Measurements from ENCODE around the gene RASSF1.

RASSF1 gene

DNA sequence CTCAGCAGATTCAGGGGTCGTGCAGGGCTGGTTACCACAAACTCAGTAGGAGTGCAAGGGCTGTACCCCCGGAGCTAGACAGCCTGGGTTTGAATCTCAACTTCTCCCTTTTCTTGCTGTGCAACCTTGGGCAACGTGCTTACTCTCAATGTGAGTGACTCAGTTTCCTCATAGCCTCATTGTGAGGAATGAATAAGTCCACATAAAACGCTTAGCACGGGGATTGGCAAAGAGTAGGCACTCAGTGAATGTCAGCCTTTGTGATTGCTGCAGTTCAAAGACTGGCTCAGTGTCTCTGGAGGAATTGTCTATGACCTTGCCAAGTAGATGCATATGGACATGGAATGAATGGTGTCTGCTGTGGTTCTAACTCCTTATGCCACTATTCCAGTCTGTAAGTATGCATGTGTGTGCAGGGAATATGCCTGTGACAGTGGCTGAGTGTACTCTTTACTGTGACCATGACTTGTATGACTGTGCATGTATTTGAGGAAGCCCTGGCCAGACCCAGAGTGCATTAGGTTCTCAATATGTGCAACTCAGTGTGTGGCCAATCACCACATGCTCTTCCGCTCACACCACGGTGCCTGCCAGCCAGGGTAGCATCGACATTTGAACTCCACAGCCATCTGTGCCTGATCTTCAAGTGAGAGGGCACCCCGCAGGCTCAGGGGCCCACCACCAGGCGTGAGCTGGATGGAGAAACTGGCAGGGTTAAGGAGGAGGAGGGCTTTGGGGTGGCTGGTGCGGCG is 40.5 kb downstream of the RASSF1 start:
- DNase-seq = no peak
- no peak for ATAC-seq

DNA sequence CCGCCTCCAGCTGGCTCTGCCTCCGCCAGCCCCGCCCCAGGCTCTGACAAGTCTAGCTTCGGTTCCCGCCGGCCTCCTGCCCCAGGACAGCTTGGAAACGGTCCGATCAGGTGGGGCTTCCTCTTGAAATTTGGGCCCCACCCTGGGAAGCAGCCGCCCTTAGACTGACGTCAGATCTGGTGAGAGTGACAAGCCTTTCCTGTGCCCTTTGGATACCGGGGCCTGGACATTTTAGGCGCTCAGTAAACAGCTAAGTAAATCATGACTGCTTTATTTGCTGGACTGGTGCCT is 41.1 kb downstream of the RASSF1 start:
- DNase-seq = no peak
- ATAC-seq = no peak

DNA sequence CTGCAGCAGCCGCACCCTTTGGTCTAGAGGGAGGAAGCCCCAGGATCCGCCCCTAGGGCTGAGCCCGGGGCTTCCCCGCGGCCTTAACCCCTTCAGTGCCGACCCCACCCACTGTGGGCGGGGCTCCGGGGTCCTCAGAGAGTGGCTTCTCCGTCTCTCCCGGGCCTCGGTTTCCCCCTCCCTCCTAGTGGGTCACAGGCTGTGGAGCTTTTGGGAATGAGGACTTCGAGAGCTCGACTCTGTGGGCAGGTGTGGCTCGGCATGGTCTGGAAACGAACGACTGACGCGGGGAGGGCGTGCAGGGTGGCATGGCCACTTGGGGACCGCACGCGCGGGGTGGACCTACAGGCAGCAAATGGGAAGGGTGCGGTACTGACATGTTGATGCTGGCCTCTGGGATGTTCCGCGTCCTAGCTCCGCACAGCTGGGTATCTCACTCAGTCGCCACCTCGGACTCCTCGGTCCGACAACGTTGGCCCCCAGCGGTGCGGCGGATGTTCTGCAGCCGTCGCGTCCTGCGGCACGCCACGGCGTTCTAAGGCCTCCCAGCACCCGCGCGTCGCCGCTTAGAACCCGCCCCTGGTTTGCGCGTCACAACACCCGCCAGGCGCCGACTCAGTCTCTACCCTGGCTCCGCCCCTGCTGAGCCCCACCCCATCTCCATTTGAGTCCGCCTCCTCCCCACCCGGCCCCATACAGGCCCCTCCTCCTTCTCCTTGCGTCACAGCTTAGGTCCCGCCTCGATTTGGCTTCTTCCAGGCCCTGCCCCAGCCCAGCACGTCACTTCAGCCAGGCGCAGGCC is 41.6 kb downstream of the RASSF1 start, which contains the start of the genes HYAL3 and NAA80:
Gene HYAL3, minus strand, starts transcription at position 570 of the 802 bp plus-strand sequence. CDS start 3,803 bp downstream, outside the sequence.
Gene NAA80, minus strand, starts transcription at position 570 of the 802 bp plus-strand sequence. CDS start 1,942 bp downstream, outside the sequence.
- DNase-seq (peak; percentile 99), ATAC-seq (peak; percentile 87)

DNA sequence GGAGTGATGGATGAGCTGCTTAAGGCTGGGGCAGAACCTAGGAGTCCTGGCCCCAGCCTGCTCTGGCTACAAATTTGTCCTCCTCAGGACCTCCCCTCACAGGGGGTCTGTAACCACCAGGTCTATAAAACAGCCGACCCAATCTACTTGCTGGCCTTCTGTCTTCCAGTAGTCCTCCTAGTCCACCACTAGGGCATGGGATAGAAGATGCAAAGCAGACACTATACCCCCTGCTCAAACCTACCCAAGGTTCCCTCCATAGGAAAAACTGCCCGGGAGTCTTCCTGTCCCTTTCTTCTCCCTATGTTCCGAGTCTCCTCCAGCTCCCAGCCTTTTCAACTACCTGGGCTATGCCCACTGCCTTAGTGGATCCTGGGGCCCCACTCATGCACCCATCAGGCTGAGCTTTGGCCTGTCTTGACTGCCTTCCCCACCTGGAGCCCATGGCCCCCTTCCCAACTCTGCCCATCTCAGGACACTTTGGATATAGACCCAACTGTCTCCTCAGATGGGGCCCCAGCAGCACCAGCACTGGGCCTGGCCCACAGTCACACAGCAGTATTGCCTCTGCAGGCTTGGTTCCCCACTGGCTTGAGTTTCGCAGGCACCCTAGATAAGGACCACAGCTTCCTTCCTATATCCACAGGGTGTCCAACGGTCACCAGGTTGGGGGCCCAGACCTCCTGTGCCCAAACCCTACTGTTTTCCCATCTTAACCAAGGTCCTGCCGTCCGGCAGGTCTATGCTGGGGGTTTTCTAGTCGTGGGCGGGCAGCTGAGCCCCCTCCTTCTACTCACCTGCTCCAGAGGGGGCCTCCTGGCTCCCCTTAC is 42.5 kb downstream of the RASSF1 start:
- DNase-seq = no peak

DNA sequence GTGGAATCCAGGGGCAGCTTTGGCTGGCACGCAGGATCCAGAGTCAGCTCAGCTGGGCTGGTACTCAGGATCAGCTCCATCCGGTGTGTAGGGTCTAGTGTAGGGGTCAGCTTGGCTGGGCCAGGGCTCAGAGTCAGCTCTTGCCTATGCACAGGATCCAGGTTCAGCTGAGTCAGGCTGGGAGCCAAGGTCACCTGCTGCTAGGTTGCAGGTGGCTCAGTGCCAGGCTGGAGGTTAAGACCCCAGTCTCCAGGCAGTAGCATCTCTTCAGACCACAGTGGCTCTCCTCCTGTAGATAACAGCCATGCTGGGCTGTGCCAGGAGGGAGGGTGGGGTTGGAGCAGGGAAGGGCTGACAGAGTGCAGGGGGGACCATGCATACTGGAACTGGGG is 43.3 kb downstream of the RASSF1 start:
- DNase-seq (no peak), ATAC-seq (no peak)

More for the DNA sequence above, 42.5 kb downstream of the RASSF1 start:
- ATAC-seq = no peak

DNA sequence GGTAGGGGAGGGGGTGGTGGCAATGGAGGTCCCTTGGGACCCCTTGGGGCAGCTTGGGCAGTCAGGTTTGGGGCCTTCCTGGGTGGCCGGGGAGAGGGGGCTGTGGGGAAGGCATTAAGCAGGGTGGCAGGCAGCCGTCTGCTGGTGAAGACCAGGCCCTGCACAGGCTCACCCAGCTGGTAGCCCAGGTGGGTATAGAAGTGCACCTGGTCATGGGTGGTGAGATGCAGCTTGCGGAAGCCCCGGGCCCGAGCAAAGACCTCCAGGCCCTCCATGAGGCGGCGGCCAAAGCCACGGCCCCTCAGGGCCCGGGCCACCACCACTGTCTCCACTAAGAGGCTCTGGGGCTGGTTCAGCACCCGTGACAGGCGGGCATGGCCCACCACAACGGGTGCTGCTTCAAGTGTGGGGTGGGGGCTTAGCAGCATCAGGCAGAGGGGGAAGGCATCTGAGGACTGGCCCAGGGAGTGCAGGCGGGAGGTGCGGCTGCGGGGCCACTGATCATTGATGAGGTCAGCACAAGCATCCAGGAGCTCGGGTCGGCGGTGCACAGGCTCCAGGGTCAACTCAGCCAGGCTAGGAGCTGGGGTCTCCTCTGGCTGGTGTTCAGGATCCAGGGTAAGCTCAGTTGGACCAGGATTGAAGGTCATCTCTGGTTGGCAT is 43.8 kb downstream of the RASSF1 start:
- DNase-seq (no peak), ATAC-seq (no peak)

DNA sequence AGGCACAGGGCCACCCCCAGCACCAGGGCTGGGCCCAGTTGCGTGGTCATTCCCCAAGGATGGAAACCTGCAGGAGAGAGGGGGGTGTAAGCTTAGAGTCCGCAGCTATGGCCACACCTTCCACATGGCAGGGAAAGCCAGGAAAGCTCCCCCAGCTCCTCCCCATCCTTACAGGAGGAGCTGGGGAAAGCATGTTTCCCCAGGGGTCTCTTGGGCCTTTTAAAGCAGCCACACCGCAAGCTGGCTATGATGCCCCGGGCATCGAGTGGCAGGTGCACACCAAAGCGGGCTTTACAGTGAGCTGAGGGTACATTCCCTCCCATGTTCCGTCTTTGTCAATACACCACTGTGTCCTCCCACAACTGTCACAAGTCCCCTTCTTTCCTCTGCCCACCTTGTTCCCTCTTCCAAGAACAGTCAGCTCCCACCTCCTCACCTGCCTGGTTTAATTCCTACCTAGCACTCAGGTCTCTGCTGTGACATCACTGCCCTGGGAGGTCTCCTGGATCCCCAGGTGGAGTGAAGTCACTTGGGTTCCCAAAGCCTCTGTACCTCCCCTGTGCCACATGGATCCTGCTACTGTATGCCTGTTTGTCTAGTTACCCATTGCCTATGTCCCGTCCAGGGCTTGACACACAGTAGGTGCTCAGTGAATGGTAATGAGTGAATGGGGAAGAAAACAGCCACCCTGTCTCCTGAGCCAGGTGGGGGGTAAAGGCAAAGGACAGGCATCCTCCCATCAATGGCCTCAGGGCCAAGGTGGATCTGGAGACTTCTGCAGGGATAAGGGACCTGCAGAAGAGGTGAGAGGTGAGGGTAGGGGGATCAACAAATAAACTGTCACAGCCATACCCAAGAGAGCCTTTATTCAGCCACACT is 44.8 kb downstream of the RASSF1 start:
- ATAC-seq (no peak), DNase-seq (no peak)

DNA sequence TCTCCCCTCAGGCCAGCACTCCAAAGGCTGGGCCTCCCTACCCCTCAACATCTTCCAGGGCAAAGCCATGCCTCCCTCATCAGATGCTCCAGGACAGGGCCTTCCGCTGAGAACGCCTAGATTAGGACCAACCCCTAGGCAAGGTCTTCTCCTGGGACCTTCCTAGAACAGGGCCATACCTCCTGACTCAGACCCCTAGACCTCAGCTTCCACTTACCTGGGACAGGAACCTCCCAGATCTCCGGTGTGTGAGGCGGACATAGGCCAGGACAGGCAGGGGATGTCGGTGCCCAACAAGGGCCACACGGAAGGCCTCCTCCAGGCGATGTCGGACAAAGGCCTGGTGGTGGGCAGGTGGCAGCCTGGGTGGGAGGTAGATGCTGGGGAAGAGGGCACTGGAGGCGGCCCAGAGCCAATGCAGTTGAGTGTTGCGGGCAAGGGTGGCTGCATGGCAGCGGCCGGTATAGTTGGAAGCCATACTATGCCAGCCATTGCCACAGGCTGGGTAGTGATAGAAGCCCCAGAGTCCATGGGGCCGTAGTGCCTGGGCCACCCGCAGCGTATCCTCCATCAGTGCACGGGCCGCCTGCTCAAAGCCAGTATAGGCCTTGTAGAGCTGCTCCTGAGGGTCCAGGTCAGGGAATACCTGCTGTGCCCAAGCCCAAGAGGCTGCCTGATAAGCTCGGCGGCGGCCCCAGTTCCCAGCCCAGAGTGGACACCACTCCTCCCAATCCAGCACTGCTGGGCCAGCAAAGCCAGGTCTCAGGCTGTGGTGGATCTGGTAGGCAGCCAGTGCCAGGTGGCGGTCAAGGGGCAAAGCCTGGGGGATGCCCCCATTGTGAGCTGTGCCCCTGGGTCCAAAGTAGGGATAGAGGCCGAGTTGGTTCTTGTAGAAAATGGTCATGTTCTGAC is 45.9 kb downstream of the RASSF1 start:
- no peak for DNase-seq
- ATAC-seq = no peak

DNA sequence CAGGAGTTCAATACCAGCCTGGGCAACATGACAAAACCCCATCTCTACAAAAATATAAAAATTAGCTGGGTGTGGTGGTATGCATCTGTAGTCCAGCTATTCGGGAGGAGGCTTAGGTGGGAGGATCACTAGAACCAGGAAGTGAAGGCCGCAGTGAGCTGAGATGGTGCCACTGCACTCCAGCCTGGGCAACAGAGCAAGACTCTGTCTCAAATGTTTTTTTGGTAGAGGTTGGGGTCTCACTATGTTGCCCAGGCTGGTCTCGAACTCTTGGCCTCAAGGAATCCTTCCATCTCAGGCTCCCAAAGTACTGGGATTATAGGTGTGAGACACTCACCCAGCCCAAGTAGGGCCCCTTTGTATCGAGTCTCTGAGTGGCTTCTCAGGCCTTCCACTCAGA is 46.5 kb downstream of the RASSF1 start:
- DNase-seq (no peak), ATAC-seq (no peak)

DNA sequence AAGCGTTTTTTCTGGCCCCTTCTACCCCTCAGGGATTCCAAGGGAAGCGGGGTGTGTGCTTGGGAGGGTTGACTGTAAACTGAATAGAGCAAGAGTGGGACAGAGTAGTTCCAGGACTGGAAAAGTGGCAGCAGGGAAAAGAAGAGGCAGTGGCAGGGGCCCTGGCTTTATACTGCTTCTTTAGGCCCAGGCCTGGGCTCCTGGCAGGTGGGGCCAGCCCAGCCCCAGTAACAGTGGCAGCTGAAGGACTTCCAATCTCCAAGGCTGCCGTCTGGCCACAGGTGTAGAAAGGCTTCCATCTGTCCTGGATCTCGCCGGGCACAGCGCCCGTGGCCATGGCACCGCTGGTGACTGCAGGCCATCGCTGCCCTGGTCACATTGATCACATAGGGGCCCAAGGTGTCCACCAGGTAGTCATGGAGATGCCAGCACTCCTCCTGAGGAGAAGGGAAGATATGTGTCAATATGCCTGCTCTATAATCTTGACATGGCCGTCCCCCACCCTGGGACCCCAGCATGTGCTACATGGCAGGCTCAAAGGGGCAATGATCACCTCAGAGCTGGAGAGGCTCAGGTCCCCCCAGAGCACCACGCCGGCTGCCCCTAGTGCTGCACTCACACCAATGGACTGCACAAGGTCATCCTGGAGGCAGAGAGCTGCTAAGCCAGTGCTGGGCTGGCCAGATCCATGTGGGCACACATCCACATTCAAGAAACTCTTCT is 47.4 kb downstream of the RASSF1 start:
- DNase-seq = no peak
- no peak for ATAC-seq

DNA sequence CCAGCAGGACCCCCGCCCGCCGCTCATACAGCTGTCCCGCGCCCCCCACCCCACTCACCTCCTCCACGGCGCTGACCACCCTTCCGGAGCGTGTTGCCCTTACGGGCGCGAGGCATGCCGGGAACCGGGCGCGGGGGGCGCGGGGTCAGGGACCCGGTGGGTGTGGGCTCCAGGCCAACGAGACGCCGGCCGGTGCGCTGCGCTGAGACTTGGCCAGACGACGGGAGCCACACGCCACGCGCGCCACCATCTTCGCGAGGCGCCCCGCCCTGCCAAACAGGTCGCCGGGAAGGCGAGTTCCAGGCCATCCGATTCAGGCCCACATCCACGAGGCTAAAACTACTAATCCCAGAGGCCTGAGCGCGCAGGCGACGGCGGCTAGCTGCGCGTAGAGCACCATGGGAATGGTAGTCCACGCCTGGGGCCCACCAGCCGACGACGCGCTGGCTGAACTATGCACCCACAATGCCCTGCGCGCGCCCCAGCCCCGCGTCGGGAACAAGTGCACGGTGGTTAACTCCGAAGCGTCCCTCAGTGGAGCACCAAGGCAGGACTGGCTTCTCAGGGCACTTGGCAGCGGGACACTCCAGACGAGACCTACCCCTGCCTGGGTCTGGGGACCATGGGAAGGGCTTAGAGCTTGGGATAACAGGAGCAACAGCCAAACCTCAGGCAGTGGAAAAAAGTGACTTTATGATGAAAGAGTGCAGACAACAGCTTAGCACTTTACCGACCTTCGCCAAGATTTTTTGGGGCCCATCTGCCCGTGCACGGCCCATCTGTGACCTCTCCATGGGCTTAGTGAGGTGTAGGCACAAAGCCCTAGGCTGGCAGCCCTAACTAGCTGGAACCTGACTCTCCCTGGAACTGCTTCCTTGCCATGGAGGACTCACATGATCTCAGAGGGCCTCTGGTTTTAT is 48.2 kb downstream of the RASSF1 start, which contains the start of gene IFRD2:
Gene IFRD2, minus strand, starts transcription at position 271 of the 920 bp plus-strand sequence. Its CDS starts 155 bp downstream, at position 116.
- peak; percentile 98 for ATAC-seq
- DNase-seq = peak; percentile 94

DNA sequence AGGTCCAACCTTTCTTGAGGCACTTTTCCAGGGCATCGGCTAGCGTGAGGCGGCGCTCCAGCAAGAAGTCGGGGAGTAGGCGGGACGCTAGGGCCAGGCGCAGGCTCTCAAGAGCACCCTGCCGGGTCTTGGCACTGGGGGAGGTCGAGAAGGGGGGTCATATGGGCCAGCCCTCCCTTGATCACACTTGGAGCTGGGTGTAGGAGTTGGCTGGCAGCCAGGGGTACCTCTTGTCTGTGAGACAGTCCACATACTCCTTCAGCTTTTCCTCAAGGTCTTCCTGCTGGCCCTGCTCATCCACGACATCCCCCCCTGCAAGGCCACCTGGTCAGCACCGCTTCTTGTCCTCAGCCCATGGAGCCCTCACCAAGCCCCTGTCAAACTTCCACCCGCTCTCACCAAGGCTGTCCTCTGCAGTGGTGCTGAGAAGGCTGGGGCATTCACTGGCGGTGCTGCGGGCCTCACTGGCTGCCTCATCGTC is 50.4 kb downstream of the RASSF1 start:
- ATAC-seq (no peak), DNase-seq (no peak)

DNA sequence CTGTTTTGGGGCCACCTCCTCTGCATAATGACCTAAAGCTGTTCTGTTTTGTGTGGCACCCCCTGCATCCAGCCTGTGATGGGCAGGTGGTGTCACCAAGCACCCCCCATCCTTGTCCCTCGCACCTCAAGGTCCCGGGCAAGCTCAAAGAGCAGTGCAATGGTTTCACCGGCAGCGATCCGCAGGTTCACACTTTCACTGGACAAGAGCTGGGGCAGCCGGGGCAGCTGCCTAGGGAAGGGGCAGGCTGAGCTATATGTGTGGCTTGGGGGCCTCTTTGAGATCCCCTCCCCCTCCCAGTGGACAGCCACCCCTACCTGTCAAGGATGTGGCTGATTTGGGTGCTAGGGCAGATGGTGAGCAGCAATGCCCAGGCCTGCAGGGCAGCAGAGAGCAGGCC is 51.5 kb downstream of the RASSF1 start:
- ATAC-seq (no peak), DNase-seq (no peak)

DNA sequence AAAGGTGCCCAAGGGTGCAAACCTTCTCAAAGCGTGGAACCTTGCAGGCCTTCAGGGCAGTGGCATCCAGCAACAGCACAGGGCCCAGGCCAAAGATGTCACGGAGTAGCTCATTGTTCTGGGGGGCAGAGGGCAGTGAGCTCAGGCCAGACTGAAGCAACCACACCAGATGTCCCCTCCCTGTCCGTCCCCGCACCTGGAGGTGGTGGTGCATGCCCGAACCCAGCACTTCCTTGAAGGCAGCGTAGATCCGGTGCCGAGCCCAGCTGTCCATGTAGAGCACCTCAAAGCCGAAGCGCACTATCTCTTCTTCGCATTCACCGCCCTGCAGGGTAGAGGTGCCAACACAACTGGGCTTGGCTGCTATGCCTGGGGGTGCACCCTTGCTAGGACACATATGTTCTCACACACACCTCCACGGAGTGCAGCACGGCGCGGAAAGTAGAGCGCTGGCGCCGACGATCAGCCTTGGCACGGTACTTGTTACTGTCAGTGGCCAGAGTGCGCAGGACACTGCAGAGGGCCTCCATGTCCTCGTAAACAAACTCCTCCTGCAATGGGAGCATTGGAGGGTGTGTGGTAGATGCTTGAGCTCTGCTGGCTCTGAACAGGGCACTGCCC is 52.1 kb downstream of the RASSF1 start:
- DNase-seq (no peak), ATAC-seq (no peak)

DNA sequence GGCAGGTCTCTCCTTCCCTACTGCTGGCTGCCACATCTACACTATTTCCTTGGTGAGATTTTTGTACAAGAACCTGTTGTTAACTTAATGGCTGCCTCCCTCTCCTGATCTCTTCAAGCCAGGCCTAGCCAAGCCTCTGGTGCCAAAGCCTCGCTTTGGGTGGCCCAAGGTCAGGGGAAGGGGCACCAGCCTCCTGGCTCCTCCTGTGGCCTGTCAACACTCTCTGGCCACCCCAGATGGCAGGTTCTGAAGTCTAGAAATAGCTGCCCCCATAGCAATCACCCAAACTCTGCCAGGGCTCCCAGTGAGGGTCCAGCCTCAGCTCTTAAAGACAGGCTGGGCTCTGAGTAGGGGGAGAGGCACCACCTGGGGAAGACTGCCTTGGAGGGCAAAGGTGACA is 53.4 kb downstream of the RASSF1 start:
- DNase-seq (no peak), ATAC-seq (no peak)

DNA sequence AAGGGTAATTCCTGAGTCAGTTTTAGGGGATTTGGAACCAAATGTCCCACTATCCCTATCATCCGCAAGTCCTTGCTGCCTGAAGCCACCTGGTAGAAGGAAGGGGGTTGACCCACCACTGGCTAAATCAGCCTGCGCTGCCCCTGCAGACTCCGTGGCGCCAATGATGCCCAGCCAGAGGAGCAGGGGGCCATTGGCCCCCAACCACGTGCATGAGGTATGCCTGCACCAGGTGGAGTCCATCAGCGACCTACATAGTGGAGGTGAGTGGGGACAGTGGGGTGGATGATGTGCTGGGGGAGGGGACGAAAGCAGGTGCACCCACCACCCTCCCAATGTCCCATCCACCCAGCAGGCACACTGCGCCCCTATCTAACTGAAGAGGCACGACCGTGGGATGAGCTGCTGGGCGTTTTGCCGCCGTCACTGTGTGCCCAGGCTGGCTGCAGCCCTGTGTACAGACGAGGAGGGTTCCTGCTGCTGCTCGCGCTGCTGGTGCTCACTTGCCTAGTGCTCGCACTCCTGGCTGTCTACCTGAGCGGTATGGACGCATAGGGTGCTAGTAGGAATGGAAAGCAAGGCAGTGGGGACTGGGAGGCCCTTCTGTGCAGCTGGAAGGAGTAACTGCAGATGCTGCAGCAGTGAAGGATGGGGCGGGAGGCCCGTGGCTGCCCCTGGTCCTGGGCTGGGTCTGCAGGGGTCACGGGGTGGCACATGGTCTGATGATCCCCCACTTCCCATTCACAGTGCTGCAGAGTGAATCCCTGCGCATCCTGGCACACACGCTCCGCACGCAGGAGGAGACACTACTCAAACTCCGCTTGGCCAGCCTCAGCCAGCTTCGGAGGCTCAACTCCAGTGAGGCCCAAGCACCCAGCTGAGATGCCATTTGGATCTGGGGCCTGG is 54.1 kb downstream of the RASSF1 start:
- ATAC-seq (no peak), DNase-seq (no peak)

Data from stimulated activated naive CD8-positive, alpha-beta T cell treated with anti-CD3 and anti-CD28 coated beads, Interleukin-15, Interleukin-2, amounts not matched to agents 100 U/mL and 50 U/mL, for 24 hours (primary cell).